Amygdala (tissue), 56 donors: ENCODE data around the gene PRR30.
A peak's percentile ranks its signal among the peaks of the same experiment; 100 is the strongest.
"Not testable (repeated sequence)": the region's sequence is repeated elsewhere in the genome, so short reads cannot be mapped to it uniquely, and the experiment has no call there.

Experiments
- DNase-seq, 56 donors: peaks; one replicate each; lab custom pipeline; 2025; lab: John Stamatoyannopoulos, UW

The PRR30 gene

GRCh38 chr2:27131429-27131828 is 7.8 kb downstream of the PRR30 start:
- no peak for DNase-seq

GRCh38 chr2:27130396-27130795 is 8.8 kb downstream of the PRR30 start:
- DNase-seq, result no peak

DNA sequence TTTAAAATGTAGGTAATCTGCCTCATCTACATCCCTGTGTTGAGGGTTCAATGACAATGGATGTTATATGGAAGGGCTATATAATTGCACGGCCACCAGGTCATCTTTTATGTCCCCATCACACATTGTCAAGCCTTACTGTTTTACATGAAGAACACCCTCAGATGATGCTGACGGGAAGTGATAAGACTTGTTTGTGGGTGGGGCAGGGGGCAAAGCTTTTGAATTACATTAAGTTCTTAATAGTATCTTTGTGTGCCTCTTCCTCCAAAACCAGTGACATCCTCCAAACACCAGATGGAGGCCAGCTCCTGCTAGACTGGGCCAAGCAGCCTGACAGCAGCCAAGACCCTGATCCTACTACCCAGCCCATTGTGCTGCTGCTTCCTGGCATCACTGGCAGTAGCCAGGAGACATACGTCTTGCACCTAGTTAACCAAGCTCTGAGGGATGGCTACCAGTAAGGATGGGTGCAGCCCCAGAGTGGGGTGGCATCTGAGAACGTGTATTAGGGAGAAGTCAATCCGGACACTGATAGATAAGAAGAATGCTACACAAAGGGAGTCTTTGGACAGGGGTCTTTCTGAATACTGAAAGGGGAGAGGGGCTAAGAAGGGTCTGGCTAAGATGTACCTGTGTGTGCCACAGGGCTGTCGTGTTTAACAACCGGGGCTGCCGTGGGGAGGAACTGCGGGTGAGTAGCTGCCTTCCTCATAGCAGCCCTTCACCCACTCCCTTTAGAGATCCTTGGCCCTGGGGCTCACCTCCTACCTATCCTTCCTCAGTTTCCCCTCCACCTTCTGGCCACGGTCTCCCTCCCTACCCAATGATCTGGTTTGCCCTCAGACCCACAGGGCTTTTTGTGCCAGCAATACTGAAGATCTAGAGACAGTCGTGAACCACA is 10.3 kb downstream of the PRR30 start:
- no peak for DNase-seq

DNA sequence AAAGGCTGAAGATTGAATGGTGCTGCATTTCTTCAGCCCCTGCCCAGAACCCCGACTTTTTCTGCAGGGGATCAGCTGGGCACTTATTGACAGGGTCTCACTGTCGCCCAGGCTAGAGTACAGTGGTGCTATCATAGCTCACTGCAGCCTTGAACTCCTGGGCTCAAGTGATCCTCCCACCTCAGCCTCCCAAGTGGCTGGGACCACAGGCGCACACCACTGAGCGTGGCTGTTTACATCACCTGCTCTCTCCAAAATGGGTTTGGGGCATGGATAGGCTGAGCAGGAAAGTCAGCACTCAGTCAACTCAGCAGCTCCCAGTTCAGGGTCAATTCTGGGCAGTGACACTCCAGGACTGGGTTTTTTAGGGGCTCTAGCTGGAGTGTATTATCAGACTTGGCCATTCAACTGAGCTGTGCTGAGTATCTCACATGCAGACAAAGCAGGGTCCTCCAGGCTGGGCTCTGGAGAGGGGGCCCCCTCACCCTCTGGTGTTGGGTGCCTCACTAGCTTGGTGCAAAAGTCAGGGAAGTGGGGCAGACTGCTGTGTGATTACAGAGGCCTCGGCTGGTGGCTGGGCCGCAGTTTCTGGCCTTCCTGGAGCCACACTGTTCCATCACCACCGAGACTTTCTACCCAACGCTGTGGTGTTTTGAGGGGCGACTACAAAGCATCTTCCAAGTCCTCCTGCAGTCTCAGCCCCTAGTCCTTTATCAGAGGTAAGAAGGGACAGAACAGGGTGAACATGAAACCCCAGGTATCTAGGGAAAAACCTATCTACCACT is 11.1 kb downstream of the PRR30 start:
- no peak for DNase-seq

- no peak for DNase-seq
Observed at GRCh38 chr2:27126252-27126710, 12.9 kb downstream of the PRR30 start.

DNA sequence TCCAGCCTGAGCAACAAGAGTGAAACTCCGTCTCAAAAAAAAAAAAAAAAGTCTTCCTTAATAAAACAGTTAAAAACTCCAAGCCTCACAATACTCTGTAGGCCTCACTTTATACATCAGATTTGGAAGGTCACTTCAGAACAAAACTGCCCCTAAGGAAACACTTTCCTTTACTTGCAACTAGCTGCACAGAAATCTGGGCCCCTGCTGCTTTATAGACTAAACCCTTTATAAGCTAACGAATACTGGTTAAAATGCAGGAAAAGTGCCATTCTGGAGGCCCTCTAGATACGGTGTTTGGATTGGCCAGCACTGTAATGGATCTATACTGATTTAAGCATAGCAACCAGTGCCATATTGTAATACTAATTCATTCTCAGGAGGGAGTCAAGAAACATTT is 14.1 kb downstream of the PRR30 start:
- DNase-seq, result no peak

DNA sequence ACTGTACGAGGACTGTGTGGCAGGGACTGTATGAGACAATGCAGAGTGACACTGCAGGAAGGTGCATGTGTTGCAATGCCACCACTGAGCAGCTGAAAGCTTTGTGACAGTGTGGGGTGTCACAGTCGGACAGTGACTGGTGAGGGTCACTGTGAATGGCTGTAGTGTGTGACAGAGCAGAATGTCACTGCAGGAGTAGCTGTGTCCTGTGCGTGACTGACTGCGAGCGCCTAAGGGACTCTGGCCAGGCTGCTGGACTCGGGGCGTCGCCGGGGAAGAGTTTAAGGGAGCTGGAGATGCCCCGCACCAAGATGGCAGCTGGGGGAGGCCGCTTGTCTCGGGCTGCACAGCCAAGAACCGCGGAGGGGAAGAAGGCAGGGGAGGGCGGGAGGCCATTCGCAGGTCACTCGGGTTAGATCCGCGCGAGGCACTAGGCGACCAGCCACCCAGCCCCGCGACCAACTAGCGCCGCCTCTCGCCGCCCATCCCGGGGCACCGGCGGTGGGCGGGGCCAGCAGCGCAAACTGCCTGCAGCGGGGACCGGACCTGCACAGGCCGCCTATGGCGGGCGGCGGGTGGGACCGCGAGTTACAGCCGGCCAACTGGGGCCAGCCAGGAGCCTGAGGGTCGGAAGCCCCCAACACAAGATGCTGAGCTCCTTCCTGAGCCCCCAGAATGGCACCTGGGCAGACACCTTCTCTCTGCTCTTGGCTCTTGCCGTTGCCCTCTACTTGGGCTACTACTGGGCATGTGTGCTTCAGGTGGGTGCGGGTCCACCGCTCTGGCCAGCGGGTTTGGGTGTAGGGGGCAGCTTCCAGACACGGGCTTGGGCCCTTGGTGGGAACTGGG is 15.7 kb downstream of the PRR30 start, which contains the start of gene ABHD1:
ABHD1 (plus strand) TSS at position 514 of the 849 bp plus-strand sequence; CDS start at position 648, 134 bp downstream.
- DNase-seq, result peak in 45 of 56 donors; percentile 6 to 81 (median 50)

GRCh38 chr2:27122791-27123190 is 16.4 kb downstream of the PRR30 start:
- no peak for DNase-seq

- DNase-seq, result no peak
Observed at GRCh38 chr2:27121906-27122305, 17.3 kb downstream of the PRR30 start.

DNA sequence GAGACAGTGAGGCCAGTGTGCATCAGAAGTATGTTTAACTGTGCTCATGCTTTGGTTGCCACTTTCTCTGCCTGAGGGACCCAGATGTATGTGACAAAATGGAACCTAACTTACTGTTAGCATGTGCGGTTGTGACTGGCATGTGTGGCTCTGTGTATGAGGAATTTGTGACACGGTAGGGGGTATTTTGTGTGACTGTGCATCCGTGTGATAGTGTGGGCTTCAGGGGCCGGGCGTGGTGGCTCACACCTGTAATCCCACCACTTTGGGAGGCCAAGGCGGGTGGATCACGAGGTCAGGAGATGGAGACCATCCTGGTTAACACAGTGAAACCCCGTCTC is 19.9 kb downstream of the PRR30 start:
- not testable (repeated sequence) for DNase-seq

GRCh38 chr2:27118525-27119329 is 20.5 kb downstream of the PRR30 start, which contains the start of gene CGREF1:
CGREF1 (minus strand) TSS chr2:27119128; CDS start chr2:27104366, 14,762 bp downstream.
- DNase-seq, result peak in 8 of 56 donors; percentile 6 to 42 (median 15)

DNA sequence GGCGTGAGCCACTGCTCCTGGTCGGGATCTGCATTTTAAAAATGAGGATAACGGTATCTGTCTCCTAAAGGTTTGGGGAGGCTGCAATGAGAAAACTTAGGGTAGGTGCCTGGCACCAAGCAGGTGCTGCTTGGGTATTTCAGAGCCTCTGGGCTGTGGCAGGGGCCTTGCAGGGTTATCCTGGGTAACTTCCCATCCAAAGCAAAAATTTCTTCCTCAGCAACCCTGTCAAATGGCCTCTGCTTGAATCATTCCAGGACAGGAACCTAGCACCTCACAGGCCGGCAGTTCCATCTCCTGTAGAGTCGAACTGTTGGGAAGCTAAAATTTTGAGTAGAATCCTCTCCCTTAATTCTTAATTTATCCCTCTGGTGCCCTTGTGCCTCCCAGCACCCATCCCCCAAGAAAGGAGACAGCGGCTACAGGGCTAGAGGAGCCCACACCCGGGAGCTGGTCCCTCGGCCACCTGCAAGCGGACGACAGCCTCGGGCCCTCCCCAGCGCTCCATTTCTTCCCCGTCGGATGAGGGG is 21.1 kb downstream of the PRR30 start:
- DNase-seq, result no peak

- DNase-seq, result no peak
Observed at GRCh38 chr2:27115519-27115918, 23.7 kb downstream of the PRR30 start.

GRCh38 chr2:27111392-27112078 is 27.7 kb downstream of the PRR30 start:
- not testable (repeated sequence) for DNase-seq

- not testable (repeated sequence) for DNase-seq
Observed at GRCh38 chr2:27110603-27111352, 28.4 kb downstream of the PRR30 start.

- DNase-seq, result no peak
Observed at GRCh38 chr2:27109083-27109482, 30.1 kb downstream of the PRR30 start.

DNA sequence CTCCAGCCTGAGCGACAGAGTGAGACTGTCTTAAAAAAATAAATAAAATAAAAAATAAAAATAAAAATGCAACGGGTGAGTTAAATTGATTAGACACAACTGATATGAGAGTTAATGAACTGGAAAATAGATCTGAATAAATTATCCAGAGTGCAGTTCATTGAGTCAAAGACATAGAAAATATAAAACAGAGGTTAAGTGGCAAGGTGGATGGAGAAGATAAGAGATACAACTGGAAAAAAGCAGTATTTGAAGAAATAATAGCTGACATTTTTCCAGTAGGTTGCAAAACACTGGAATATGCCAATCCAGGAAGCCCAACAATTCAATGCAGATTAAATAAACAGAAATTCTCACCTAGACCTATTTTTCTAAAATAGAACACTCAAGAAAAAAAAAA is 31.0 kb downstream of the PRR30 start:
- DNase-seq, result no peak

- no peak for DNase-seq
Observed at GRCh38 chr2:27105981-27106380, 33.2 kb downstream of the PRR30 start.
